Vagina (tissue), 2 donors: ENCODE measurements around the gene CPLX1.

Experiments
- CTCF ChIP-seq, 3 experiments: fragments of 450-650 bp in 2 of 3; fragments of 200-600 bp in 1 of 3; sonication (generic) in 1 of 3; IDR thresholded peaks; one replicate each; pipeline ENCODE4 v1.5.1; 2017 to 2019; ENCODE audit warnings: antibody characterized with exemption in 3 of 3, mild to moderate bottlenecking in 2 of 3, moderate library complexity in 2 of 3
- POLR2A ChIP-seq, 2 donors: fragments of 450-650 bp; IDR thresholded peaks; one replicate each; pipeline ENCODE4 v1.6.1; 2017; ENCODE audit warnings: antibody characterized with exemption in 2 of 2, mild to moderate bottlenecking in 2 of 2, moderate library complexity in 2 of 2

- TF ChIP-seq POLR2A (IDR thresholded peaks at IDR 0.05) = no peak
- no peak for TF ChIP-seq CTCF (IDR thresholded peaks at IDR 0.05)
These were observed 42.5 kb upstream of the CPLX1 start for GRCh38 chr4:868421-868820.
